ENCODE results near the gene RAMP3.

Gene RAMP3

GRCh38 chr7:45157286-45157652 is 322 bp upstream of the RAMP3 start:
- TF ChIP-seq CTCF (IDR thresholded peaks at IDR 0.05; ENCODE audit: low read depth, low read length), result no peak
- no peak overlapping the region for H3K4me3 ChIP-seq (ENCODE audit: low read depth, low read length)

GRCh38 chr7:45158471-45158870 is 880 bp downstream of the RAMP3 start:
- H3K4me3 ChIP-seq (ENCODE audit: low read depth, low read length), result no peak overlapping the region
- no peak for TF ChIP-seq CTCF (IDR thresholded peaks at IDR 0.05; ENCODE audit: low read depth, low read length)

GRCh38 chr7:45159296-45159695 is 1.7 kb downstream of the RAMP3 start:
- no peak for TF ChIP-seq CTCF (IDR thresholded peaks at IDR 0.05; ENCODE audit: low read depth, low read length)
- no peak overlapping the region for H3K4me3 ChIP-seq (ENCODE audit: low read depth, low read length)

- no peak for TF ChIP-seq CTCF (IDR thresholded peaks at IDR 0.05; ENCODE audit: low read depth, low read length)
- no peak overlapping the region for H3K4me3 ChIP-seq (ENCODE audit: low read depth, low read length)
Measured at GRCh38 chr7:45160417-45160881, 2.9 kb downstream of the RAMP3 start.

- H3K4me3 ChIP-seq (ENCODE audit: low read depth, low read length), result no peak overlapping the region
- no peak for TF ChIP-seq CTCF (IDR thresholded peaks at IDR 0.05; ENCODE audit: low read depth, low read length)
Measured at GRCh38 chr7:45161138-45161537, 3.5 kb downstream of the RAMP3 start.

GRCh38 chr7:45161842-45162241 is 4.3 kb downstream of the RAMP3 start:
- no peak for TF ChIP-seq CTCF (IDR thresholded peaks at IDR 0.05; ENCODE audit: low read depth, low read length)
- no peak overlapping the region for H3K4me3 ChIP-seq (ENCODE audit: low read depth, low read length)

- no peak overlapping the region for H3K4me3 ChIP-seq (ENCODE audit: low read depth, low read length)
- no peak for TF ChIP-seq CTCF (IDR thresholded peaks at IDR 0.05; ENCODE audit: low read depth, low read length)
Measured at GRCh38 chr7:45162311-45162845, 4.8 kb downstream of the RAMP3 start.
